Testis (tissue), 2 donors: ENCODE results near the gene DDX11.

Experiments used
- CTCF ChIP-seq, 3 experiments: fragments of 450-650 bp in 2 of 3; fragments of 200-600 bp in 1 of 3; sonication (generic) in 1 of 3; IDR thresholded peaks; one replicate each; pipeline ENCODE4 v1.5.1; 2016 to 2019; ENCODE audit warnings: antibody characterized with exemption in 3 of 3, mild to moderate bottlenecking in 2 of 3, moderate library complexity in 1 of 3
- POLR2A ChIP-seq: fragments of 450-650 bp; IDR thresholded peaks from one replicate; pipeline ENCODE4 v1.6.1; 2017; ENCODE audit warnings: antibody characterized with exemption, mild to moderate bottlenecking, moderate library complexity

GRCh38 chr12:31037028-31037427, 36.6 kb upstream of the DDX11 start:
- TF ChIP-seq CTCF (IDR thresholded peaks at IDR 0.05) = no peak
- no peak for TF ChIP-seq POLR2A
